K562 (cell line): Measurements from ENCODE around the gene CGN. TPM values are rescaled to one million over a fixed set of nuclear protein-coding genes. Genes with fewer than 3 reads are reported as not detected.

Experiments
- ARNT ChIP-seq, 2 experiments: fragments of 450-650 bp; IDR thresholded peaks; 2 replicates each; pipeline ENCODE4 v1.6.1; 2016; ENCODE audit warnings: mild to moderate bottlenecking in 1 of 2
- BRCA1 ChIP-seq, 2 experiments: fragments of 450-650 bp in 1 of 2; sonication (generic) in 1 of 2; formaldehyde crosslinking in 1 of 2; IDR thresholded peaks; 2 replicates each; pipeline versions ENCODE4 v1.5.0 to v1.6.1; 2017 to 2020; ENCODE audit warnings: mild to moderate bottlenecking in 1 of 2, missing genetic modification reagents in 1 of 2
- FOXK2 ChIP-seq, 2 experiments: fragments of 450-650 bp; IDR thresholded peaks in 1 of 2; conservative IDR thresholded peaks in 1 of 2; 2 replicates each; pipeline ENCODE4 v1.6.1; 2016; ENCODE audit warnings: low read depth in 2 of 2, mild to moderate bottlenecking in 1 of 2
- FOXM1 ChIP-seq, 2 experiments: fragments of 450-650 bp in 1 of 2; sonication (generic) in 1 of 2; formaldehyde crosslinking in 1 of 2; IDR thresholded peaks; 2 replicates each; pipeline versions ENCODE4 v1.6.1 to v1.9.0; 2017 to 2022; ENCODE audit warnings: low read depth in 2 of 2, mild to moderate bottlenecking in 2 of 2, missing genetic modification reagents in 1 of 2, moderate library complexity in 1 of 2
- ILK ChIP-seq: fragments of 450-650 bp; IDR thresholded peaks from 2 replicates; pipeline ENCODE4 v1.6.1; 2016; ENCODE audit warnings: missing genetic modification characterization, low read depth, mild to moderate bottlenecking, missing compliant biosample characterization, moderate library complexity, borderline replicate concordance
- KLF16 ChIP-seq: IDR thresholded peaks from 2 replicates; pipeline ENCODE4 v1.6.1; 2016; ENCODE audit warnings: antibody characterized with exemption
- POLR3G ChIP-seq: IDR thresholded peaks from 2 replicates; pipeline ENCODE4 v1.6.1; 2011; ENCODE audit not compliant: insufficient read length, insufficient replicate concordance; ENCODE audit errors: extremely low read depth
- RB1 ChIP-seq: fragments of 450-650 bp; IDR thresholded peaks from 2 replicates; pipeline ENCODE4 v1.6.1; 2017; ENCODE audit warnings: low read depth, mild to moderate bottlenecking
- RBFOX2 ChIP-seq: fragments of 200-400 bp; formaldehyde crosslinking; IDR thresholded peaks from 2 replicates; pipeline ENCODE4 v1.6.1; 2017; ENCODE audit warnings: low read depth, mild to moderate bottlenecking, low read length, moderate library complexity
- TBP ChIP-seq: optimal IDR thresholded peaks from 2 replicates; pipeline ENCODE3; 2011; ENCODE audit warnings: low read depth, low read length, improper control_type of control experiment
- TCF3 ChIP-seq: sonication (generic); formaldehyde crosslinking; IDR thresholded peaks from 2 replicates; pipeline ENCODE4 v1.4.0; 2020; ENCODE audit warnings: mild to moderate bottlenecking, missing genetic modification reagents
- ZBTB11 ChIP-seq, 3 experiments: fragments of 200-800 bp in 1 of 3; fragments of 250-450 bp in 1 of 3; fragments of 450-650 bp in 1 of 3; sonication (Bioruptor Pico) in 1 of 3; sonication (Bioruptor generic) in 1 of 3; formaldehyde crosslinking in 1 of 3; IDR thresholded peaks; 2 replicates each; pipeline versions ENCODE4 v1.6.1 to v1.8.0; 2016 to 2022; ENCODE audit warnings: mild to moderate bottlenecking in 2 of 3, missing genetic modification characterization in 2 of 3, missing compliant biosample characterization in 1 of 3, moderate library complexity in 1 of 3
- ZBTB12 ChIP-seq: fragments of 250-450 bp; sonication (Bioruptor Pico); IDR thresholded peaks from 2 replicates; pipeline ENCODE4 v1.4.0; 2020
- ZNF695 ChIP-seq: fragments of 450-650 bp; formaldehyde crosslinking; IDR thresholded peaks from 2 replicates; pipeline ENCODE4 v1.4.0; 2020; ENCODE audit warnings: mild to moderate bottlenecking, moderate library complexity
- polyA plus RNA-seq, 8 experiments: library from polyadenylated mRNA; depleted of rRNA in 4 of 8; stranded (reverse) in 5 of 8; unstranded in 3 of 8; fragments of >200 nt; fragmentation: Nextera tagmentation in 2 of 8; fragmentation: Illumina TruSeq in 1 of 8; extraction: Ambion mirVana in 2 of 8; extraction: Trizol in 1 of 8; gene quantifications; 2 replicates each; pipeline versions ENCODE4 v1.2.1 to v1.2.3, GENCODE V29; 2011 to 2014; ENCODE audit warnings: inconsistent platforms in 1 of 8, missing spikeins in 1 of 8
- total RNA-seq, 7 experiments: library from RNA; depleted of rRNA in 6 of 7; stranded (reverse); fragments of >200 nt in 6 of 7; fragmentation: Illumina TruSeq in 2 of 7; extraction: Trizol in 2 of 7; gene quantifications; 2 replicates each; pipeline versions ENCODE4 v1.2.1 to v1.2.3, GENCODE V29; 2011 to 2021; ENCODE audit warnings: low replicate concordance in 1 of 7

CGN gene
- total and polyA plus RNA-seq, 9 of the 15 experiments (the other 6 are each of a cell fraction or from before 2014, with no cell fraction given): 0.03 to 1.4 (median 0.14) TPM; not detected in 2

GRCh38 chr1:151540021-151540981, 29.1 kb downstream of the CGN start, which contains the start of gene TUFT1 (continued):
- TF ChIP-seq ZBTB12 (no peak), TCF3 (CRISPR knock-in tag) (no peak), FOXK2 (conservative IDR thresholded peaks at IDR 0.05 in 1 of 2, IDR thresholded peaks at IDR 0.05 in 1 of 2; ENCODE audit: low read depth in 2 of 2) (no peak), ZBTB11 (CRISPR knock-in tag; IDR thresholded peaks at IDR 0.05) (peak in 2 of 3 experiments; percentile 7 to 37; a peak in 1 of 6 replicates), KLF16 (no peak), FOXM1 (IDR thresholded peaks at IDR 0.05; ENCODE audit: low read depth) (no peak), FOXM1 (CRISPR knock-in tag; IDR thresholded peaks at IDR 0.05; ENCODE audit: low read depth) (0 out of 2 replicates have a peak, but pooled peaks have one; percentile 4), ZNF695 (CRISPR knock-in tag) (no peak), POLR3G (no peak), ARNT (IDR thresholded peaks at IDR 0.05) (no peak), BRCA1 (IDR thresholded peaks at IDR 0.05) (no peak), BRCA1 (CRISPR knock-in tag; IDR thresholded peaks at IDR 0.05) (no peak), RBFOX2 (peak; percentile 99), TBP (peak; percentile 94), RB1 (peak; percentile 65), ILK (no peak)
